HT-29 (cell line): ENCODE data around the gene PARD6B. TPM values are rescaled to one million over a fixed set of nuclear protein-coding genes. Genes with fewer than 3 reads are reported as not detected.
"Not testable (repeated sequence)": the region's sequence is repeated elsewhere in the genome, so short reads cannot be mapped to it uniquely, and the experiment has no call there.

Experiments used
- DNase-seq: peaks from one replicate; pipeline ENCODE4 v3.0.0-alpha.2; 2015; ENCODE audit warnings: low spot score
- total RNA-seq: library from RNA; depleted of rRNA; stranded (reverse); fragments of >200 nt; shearing (Covaris generic); gene quantifications from 2 replicates; pipeline ENCODE4 v1.2.3, GENCODE V29; 2014

The PARD6B gene
- total RNA-seq, 1 experiment from 2014 or later = 29.9 TPM

DNA sequence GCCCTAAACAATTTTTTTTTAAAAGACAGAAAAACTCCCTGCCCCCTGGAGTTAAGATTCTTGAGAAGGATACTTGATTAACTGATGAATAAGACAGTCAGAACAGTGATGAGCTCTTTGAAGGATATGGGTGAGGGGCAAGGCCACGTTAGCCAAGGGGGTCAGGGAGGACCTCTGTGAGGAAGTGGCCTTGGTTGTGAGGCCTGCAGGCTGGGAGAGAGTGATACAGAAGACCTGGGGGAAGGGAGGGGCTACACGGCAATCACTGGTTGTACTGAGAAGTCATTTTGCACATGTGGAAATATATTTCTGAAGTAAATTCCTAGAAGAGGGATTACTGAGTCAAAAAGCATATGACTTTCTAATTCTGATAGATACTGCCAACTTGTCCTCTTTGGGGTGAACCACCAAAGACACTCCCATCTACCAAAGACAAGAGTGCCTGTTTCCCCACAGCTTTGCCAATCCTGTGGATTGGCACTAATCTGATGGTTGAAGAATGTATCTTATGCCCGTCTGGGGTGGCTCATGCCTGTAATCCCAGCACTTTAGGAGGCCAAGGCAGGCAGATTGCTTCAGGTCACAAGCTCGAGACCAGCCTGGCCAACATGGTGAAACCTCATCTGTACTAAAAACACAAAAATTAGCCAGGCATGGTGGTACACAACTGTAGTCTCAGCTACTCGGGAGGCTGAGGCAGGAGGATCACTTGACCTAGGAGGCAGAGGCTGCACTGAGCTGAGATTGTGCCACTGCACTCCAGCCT, 41.2 kb downstream of the PARD6B start:
- DNase-seq = no peak

DNA sequence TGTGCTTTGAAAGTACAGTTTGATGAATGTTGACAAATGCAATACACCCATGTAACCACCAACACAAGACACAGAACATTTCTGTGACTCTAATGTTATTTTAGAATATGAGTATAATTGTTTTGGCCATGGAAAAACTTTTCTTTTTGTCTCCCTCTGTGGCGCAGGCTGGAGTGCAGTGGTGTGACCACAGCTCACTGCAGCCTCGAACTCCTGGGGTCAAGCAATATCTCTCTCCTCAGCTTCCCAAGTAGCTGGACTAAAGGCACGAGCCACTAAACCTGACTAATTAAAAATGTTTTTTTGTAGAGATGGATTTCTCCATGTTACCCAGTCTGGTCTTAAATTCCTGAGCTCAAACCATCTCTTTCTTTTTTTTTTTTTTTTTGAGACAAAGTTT, 43.1 kb downstream of the PARD6B start:
- DNase-seq = no peak

DNA sequence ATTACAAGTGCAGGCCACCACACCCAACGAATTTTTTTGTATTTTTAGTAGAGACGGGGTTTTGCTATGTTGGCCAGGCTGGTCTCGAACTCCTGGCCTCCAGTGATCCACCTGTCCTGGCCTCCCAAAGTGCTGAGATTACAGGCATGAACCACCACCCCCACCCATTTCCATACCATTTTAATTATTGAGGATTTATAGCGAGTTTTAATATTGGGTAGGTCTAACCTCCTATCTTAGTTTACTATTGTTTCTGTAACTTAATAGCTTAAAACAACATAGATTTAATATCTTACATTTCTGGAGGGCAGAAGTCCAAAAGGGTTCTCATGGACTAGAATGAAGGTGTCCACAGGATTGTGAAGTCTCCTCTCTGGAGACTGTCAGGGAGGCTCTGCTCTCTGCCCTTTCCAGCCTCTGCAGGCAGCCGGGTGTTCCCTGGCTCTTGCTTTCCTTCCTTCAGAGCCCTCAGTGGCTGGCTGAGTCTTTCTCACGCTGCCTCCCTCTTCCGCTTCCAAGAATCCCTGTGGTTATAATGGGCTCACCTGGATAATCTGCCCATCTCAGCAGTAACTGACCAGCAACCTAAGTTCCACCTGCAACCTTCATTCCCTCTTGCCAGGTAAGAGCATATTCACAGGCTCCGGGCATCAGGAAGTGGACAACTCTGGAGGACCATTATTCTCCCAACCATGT, 44.9 kb downstream of the PARD6B start:
- no peak for DNase-seq

DNA sequence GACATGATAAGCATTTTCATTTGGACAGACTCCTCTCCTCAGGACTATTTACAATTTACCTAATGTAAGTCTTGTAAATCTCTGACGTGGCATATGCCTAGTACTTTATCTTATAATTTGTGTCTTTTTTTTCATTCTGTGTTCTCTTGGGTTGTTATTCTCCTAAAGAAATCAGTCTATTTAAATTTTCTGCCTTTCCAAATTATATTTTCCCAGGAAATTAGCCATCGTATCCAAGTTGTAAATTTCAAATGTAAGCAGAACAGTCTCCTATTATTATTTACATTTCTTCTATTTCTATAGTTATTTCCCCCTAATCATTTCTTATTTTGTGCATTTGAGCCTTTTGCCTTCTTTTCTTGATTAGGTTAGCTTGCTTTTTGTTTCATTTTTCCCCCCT, 46.0 kb downstream of the PARD6B start:
- no peak for DNase-seq

DNA sequence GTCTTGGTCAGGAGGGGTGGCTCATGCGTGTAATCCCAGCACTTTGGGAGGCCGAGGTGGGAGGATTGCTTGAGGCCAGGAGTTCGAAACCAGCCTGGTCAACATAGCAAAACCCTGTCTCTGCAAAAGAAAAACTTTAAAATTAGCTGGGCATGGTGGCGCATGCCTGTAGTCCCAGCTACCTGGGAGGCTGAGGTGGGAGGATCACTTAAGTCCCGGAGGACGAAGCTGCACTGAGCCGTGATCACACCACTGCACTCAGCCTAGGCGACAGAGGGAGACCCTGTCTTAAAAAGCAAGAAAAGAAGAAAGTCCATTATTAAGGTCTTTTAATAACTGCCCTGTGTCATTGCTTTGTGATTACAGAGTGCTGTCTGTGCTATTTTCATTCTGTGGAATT, 47.6 kb downstream of the PARD6B start:
- not testable (repeated sequence) for DNase-seq

DNA sequence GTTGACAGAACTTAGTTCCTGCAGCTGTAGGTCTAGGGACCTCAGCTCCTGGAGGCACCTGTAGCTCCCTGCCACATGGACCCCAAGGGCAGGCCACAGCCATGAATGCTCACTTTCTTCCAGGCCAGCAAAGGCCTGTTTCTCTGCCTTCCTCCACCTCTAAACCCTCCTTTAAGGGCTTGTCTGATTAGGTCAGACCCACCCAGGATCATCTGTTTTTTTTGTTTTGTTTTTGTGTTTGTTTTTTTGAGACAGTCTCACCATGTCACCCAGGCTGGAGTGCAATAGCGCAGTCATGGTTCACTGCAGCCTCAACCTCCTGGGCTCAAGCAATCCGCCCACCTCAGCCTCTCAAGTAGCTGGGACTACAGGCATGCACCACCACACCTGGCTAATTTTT, 52.0 kb downstream of the PARD6B start:
- no peak for DNase-seq

DNA sequence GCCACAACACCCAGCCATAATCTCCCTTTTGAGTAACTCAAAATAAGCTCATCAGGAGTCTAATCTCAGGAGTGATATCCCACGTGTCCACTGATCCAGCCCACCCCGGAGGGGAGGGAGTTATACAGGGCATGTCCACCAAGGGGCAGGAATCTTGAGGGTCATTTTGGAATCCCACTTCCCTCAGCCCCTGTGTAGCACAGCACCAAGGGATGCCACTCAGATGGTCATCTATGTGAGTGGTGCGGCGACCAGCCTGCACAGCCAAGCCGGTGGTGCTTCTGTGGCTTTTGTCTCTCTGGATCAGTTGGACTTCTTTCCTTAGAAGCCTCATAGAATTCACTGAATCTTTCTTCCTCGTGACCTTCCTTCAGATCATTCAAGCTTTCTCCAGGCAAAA, 52.5 kb downstream of the PARD6B start:
- DNase-seq = no peak

DNA sequence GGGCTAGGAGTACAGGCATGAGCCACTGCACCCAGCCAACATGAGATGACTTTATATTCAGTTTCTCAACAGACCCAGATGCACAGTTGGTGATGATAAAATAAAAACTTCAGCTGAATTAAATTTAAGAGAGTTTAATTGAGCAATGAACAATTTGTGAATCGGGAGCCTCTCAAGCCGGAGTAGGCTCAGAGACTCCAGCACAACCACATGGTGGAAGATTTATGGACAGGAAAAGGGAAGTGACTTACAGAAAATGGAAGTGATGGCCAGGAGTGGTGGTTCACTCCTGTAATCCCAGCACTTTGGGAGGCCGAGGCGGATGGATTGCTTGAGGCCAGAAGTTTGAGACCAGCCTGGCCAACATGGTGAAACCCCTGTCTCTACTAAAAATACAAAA, 53.1 kb downstream of the PARD6B start:
- no peak for DNase-seq

DNA sequence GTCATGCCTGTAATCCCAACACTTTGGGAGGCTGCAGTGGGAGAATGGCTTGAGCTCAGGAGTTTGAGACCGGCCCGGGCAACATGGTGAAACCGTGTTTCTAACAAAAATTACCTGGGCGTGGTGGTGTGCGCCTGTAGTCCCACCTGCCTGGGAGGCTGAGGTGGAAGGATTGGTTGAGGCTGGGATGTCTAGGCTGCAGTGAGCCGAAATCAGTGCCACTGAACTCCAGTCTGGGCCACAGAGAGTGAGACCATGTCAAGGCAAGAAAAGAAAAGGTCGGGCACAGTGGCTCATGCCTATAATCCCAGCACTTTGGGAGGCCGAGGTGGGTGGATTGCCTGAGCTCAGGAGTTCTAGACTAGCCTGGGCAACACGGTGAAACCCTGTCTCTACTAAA, 55.3 kb downstream of the PARD6B start:
- DNase-seq = no peak

DNA sequence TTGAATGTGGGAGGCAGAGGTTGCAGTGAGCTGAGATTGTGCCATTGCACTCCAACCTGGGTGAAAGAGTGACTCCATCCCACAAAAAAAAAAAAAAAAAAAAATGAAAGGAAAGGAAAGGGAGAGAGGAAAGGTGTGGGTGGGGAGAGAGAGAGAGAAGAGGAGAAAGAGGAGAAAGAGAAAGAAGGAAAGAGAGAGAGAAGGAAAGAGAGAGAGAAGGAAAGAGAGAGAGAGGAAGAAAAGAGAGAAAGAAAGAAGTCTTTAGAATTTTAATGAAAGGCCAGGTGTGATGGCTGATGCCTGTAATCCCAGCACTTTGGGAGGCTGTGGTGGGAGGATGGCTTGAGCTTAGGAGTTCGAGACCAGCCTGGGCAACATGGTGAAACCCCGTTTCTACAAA, 55.8 kb downstream of the PARD6B start:
- no peak for DNase-seq

DNA sequence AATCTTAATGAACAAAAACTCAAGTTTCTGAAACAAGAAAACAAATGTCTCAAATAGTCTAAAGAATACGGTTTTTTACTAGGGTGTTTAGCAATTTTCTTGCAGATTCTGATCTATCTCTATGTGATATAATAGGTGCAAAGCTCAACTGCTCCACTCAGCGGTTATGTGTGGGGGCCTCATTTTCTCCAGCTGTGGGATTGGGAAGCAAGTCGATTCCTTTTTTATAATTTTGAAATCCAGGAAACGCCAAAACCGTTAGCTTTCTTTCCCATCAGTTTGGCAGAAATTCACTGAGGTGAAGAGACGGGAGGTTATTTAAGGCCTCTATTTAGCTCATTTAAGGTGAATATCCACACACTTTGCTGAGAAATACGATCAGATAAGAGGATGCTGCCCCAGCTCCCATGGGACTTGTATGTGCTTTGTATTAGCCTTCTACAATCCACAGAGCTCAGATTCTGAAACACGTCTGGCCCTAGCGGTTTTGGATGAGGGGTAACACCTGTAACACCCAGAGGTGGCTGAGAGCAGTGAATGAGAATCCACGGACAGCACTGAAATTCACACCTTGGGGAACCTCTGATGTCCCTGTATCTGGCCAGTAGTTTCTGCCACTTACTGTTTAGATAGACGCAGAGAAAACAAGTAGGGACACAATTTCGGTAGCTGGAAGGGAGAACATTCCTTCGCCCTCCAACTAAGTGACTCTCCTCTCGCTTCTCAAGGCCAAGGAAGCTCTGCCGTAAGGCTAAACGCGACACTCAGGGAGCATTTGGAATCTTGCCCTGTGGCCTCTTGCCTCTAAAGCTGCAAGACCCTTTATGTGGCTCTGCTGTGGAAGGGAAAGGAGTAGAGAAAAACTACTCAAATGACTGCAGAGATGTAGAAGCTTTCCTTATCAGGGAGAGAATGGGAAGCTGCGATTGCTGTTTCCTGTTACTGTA, 56.9 kb downstream of the PARD6B start:
- DNase-seq = peak; percentile 91

DNA sequence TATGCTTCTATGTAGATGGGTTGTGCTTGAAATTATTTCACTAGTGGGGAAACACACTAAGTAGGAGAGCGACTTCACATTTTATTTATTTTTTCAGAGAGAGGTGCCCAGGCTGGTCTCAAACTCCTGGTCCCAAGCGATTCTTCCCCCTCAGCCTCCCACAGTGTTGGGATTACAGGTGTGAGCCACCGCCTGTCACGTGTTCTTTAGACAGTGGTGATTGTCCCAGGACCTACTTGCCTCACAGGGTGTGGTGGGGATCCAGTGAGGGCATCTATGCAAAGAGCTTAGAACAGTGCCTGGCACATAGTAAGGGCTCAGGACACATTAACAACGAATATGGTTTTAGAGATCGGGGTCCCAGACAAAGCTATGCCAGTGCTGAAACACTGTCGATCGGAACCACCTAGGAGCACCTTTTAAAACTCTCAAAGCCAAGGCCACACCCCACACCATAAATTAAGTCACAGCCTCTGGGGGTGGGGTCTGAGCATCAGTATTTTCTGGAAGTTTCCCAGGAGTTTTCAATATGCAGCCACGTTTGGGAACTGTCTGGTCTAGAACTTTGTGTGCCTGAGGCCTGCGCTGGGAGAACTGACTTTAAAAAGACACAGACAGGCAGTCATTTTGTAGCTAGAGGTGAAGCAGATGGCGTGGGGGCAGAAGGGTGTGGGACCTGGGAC, 58.7 kb downstream of the PARD6B start:
- DNase-seq = no peak

DNA sequence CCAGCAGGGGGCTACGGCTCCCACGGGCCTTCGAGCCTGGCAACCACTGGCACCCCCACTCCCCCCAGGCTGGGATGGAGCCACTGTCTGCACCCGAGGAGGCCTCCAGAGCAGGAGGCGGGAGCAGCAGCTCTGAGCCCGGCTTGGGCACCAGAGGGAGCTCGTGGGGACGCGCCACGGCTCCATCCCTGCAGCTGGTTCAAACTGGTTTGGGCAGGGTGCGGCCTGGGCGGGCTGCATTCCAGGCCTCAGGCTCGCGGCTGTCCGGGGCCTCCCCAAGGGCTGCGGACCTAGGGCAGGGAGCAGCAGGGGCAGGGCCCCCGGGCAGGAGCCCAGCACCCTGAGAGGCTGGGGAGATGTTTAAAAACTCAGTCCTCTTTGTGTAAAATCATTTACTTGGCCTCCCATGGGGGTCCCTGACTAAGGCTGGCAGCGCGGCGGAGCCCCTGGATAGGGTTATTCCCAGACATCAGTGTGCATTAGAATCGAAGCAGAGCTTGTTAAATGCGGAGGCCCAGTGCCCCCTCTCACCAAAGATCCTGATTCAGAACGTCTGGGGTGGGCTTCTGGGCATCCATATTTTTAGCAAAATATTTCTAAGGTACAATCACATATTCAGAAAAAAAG, 59.4 kb downstream of the PARD6B start:
- peak; percentile 99 for DNase-seq

DNA sequence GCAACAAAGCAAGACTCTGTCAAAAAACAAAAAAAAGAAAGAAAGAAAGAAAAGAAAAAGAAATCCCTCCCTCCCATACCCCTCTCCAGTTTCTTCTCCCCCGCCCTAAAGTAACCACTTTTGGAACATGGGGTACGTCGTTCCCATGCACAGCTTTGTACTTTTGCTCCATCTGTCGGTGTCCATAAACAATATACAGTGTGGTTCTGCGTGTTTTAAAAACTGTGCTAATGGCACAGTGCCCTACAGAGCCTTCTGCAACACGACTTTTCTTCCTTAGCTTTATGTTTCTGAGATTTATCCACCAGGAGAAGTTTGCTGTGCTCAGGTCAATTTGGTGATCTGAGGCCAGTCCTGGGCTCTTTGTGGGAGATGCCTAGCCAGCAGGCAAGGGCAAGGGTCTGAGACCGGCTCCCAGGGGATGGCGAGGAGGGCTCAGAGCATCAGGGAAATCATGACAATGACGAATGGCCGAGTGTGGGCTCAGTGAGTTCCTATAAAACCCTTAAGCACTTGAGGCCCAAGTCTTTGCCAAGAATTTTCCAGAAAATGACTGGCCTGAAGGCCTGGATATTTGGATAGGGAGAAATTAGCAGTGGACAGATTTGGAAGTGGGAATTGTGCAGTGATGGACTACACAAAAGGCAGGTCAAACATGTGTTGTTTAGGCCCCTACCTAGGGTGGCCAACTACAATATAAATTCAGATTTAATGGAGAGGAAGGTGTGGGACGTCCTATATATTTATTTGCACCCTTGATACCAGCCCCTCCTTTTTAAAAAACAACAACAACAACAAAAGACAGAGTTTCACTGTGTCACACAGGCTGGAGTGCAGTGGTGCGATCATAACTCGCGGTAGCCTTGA, 61.6 kb downstream of the PARD6B start:
- no peak for DNase-seq

DNA sequence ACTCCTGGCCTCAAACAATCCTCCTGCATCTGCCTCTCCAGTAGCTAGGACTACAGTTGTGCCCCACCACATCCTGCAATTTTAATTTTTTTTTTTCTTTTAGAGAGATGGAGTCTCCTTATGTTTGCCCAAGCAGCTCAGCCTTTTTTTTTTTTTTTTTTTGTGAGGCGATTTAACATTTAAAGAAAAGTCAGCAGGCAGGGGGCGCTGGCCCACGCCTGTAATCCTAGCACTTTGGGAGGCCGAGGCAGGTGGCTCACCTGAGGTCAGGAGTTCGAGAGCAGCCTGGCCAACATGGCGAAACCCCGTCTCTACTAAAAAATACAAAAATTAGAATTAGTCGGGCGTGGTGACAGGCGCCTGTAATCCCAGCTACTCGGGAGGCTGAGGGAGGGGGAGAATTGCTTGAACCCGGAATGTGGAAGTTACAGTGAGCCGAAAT, 62.2 kb downstream of the PARD6B start:
- peak; percentile 51 for DNase-seq

DNA sequence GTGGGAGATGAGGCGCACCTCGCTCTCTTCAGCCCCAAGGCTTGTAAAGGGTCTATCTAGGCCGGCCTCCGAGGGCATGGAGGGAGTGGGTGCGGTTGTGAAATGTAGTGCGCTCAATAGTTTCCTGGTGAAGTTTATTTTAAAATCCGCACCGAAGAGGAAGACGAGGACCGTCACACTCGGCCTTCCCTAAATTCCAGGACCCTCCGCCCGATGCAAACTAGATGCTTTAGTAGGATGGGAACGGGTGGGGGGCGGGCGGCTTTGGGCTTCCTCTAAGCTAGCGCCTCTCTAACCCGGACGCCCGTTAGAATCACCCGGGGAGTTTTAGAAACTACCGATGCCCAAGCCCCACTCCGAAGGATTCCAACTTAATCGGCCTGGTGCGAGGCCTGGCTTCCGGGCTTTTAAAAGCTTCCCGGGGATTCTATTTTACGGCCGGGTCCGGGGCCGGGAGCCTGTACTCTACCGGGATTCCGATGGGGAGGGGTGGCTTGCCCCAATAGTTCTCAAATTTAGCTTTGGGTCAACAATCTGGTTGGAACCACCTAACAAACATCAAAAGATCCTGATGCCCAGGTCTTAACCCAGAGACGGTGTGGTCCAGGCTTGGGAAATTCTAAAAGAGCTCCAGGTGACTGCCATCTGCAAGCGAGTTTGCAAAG, 62.9 kb downstream of the PARD6B start:
- no peak for DNase-seq

DNA sequence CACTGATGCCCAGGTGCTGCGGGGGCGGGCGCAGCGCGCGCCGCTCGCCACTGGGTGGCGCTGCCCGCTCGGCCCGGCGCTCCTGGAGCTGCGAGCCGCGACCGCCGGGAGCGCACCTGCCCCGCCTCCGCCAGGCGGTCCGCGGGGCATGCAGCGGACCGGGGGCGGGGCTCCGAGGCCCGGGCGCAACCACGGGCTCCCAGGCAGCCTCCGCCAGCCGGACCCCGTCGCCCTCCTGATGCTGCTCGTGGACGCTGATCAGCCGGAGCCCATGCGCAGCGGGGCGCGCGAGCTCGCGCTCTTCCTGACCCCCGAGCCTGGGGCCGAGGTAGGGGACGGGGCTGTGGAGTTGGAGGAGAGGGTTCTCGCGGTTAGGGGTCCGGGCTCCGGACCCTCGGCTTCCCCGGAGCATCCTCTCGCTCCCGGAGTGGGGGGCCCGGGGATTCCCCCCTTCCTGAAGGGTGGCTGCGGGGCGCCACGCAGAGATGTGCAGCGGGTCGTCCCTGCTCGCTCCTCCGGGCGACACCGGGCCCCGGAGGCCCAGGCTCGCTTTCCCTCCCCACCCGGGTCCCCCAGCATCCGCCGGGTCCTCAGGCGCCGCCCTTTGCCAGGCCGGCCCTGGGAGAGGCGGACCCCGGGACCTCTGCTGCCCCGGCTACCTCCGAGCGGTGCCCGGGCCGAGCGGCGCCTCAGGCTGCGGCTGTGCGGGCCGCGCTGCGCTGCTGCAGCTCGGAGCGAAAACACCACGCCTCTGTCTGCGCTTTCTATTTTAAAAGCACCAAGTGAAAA, 63.7 kb downstream of the PARD6B start, which contains the start of gene BCAS4:
Gene BCAS4 (plus strand): TSS at position 216 of the 789 bp plus-strand sequence. CDS start 23 bp downstream, at position 239.
- DNase-seq = peak; percentile 94

DNA sequence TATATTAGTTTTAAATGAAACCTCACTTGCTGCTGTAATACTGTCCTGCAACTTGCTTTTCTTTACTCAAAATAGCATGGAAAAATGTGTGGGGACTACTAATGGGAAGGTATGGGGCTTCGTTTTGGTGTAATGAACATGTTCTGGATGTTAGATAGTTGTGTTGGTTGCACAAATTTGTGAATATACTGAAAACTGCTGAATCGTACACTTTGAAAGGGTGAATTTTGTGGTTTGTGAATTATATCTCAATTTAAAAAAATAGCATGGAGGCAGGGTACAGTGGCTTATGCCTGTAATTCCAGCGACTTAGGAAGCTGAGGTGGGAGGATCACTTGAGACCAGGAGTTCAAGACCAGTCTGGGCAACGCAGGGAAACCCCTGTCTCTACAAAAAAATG, 65.8 kb downstream of the PARD6B start:
- DNase-seq = no peak

DNA sequence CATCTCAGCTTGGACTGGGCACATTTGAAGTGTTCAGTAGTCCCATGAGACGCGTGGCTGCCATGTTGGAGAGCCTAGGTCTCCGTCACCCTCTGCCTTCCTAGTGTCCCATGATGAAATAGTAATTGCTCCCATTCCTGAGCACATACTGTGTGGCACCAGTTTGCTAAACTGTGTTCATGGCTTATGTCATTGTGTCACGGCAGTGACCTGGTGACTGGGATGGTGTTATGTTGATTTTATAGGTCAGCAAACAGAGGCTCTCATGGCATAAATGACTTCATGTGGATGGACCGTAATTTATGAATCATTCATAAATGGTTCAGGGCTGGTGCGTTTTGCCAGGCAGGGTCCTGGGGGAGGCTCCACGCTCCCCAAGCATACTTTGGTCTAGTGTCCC, 67.3 kb downstream of the PARD6B start:
- DNase-seq = no peak
